ENCODE data around the gene BTN3A1. TPM values are rescaled to one million over a fixed set of nuclear protein-coding genes. Genes with fewer than 3 reads are reported as not detected.

BTN3A1 gene
- total and polyA plus RNA-seq, 2 of the 13 experiments (the other 11 are each of a cell fraction or from before 2014, with no cell fraction given), result 13.3 to 14.0 TPM

GRCh38 chr6:26457806-26458688 lies 56.0 kb downstream of the BTN3A1 start, which contains the start of gene BTN2A1 (continued):
- TF ChIP-seq ZNF580 (CRISPR knock-in tag; IDR thresholded peaks at IDR 0.05; ENCODE audit: borderline replicate concordance, low read depth) (no peak), HMGXB4 (CRISPR knock-in tag; IDR thresholded peaks at IDR 0.05; ENCODE audit: borderline replicate concordance in 1 of 2, low read depth in 1 of 2) (peak in 1 of 2 experiments; percentile 95; a peak in 2 of 4 replicates), ZKSCAN8 (CRISPR knock-in tag; IDR thresholded peaks at IDR 0.05; ENCODE audit: borderline replicate concordance) (no peak), ZFP36L1 (CRISPR knock-in tag; IDR thresholded peaks at IDR 0.05) (no peak), STAG1 (CRISPR knock-in tag; IDR thresholded peaks at IDR 0.05) (no peak), TBX2 (CRISPR knock-in tag; IDR thresholded peaks at IDR 0.05; ENCODE audit: borderline replicate concordance) (no peak), PHB2 (IDR thresholded peaks at IDR 0.05; ENCODE audit: partially characterized antibody) (no peak), JUNB (CRISPR knock-in tag; IDR thresholded peaks at IDR 0.05; ENCODE audit: borderline replicate concordance) (no peak), ARNT2 (CRISPR knock-in tag; IDR thresholded peaks at IDR 0.05; ENCODE audit: low read depth) (peak; percentile 13; the same call in 1 of the 2 replicates), CSRNP2 (CRISPR knock-in tag; conservative IDR thresholded peaks at IDR 0.05; ENCODE audit: low read depth) (no peak), ARNTL (CRISPR knock-in tag; IDR thresholded peaks at IDR 0.05) (no peak), SP4 (CRISPR knock-in tag; IDR thresholded peaks at IDR 0.05) (no peak), YY1 (IDR thresholded peaks at IDR 0.05; ENCODE audit: insufficient read depth, insufficient replicate concordance, low read depth, low read length) (peak; percentile 82), SAP130 (CRISPR knock-in tag; IDR thresholded peaks at IDR 0.05; ENCODE audit: low read depth) (peak; percentile 60), ZBTB21 (CRISPR knock-in tag; IDR thresholded peaks at IDR 0.05) (no peak), ZBTB37 (CRISPR knock-in tag; IDR thresholded peaks at IDR 0.05) (no peak), POGZ (CRISPR knock-in tag; IDR thresholded peaks at IDR 0.05) (no peak), NCOR1 (IDR thresholded peaks at IDR 0.05; ENCODE audit: borderline replicate concordance, low read length) (no peak), ZNF850 (CRISPR knock-in tag; conservative IDR thresholded peaks at IDR 0.05) (no peak), NFYC (CRISPR knock-in tag; IDR thresholded peaks at IDR 0.05) (peak; percentile 84), GTF2F1 (IDR thresholded peaks at IDR 0.05; ENCODE audit: low read length) (no peak), AGO1 (IDR thresholded peaks at IDR 0.05; ENCODE audit: low read depth, low read length, poor library complexity, severe bottlenecking) (no peak), ZNF704 (CRISPR knock-in tag; IDR thresholded peaks at IDR 0.05; ENCODE audit: borderline replicate concordance) (no peak), JUND (CRISPR knock-in tag; IDR thresholded peaks at IDR 0.05) (no peak)
